Stimulated activated CD4-positive, alpha-beta T cell treated with anti-CD3 and anti-CD28 coated beads, Interleukin-15, amount 100 ng/mL, for 24 hours (primary cell): Measurements from ENCODE around the gene ATRNL1.

Source experiments
- DNase-seq: peaks from one replicate; pipeline ENCODE4 v3.0.0-alpha.2; 2020

Gene ATRNL1

DNA sequence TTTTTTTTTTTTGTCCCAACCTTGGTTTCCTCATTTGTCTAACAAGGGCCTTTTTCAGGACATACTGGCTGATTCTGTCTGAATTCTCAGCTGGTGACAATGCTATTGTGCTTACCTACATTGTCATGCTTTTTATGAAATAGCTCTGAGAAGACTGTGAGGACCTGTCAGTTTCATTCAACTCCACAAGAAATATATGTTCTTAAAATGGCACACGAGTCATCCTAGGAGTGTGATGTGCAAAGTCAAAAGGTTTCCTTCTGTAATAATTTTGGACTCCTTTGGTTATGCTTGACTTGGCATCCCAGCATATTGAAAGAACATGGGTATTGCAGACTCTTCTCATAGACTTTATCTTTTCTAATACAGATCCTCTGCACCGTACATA lies 863.8 kb downstream of the ATRNL1 start:
- no peak for DNase-seq

- no peak for DNase-seq
These were observed 864.7 kb downstream of the ATRNL1 start for GRCh38 chr10:115957786-115958442.

DNA sequence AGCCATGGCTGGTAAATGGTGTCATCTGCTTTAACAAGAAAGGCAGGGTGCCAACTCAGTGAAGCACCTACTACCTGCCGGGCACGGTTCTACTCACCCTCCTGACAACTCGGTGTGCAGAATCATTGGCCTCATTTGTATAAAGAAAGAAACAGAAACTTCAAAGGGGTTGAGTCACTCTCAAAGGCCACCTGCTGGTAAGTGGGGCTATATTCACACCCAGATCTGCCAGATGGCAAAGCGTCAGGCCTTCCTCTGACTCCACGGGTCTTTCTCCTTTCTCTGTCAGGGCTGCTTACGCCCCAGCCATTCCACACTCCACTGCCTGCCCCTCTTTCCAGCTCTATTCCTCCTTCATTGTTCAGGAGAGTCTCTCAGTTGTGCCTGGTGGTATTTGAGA lies 870.7 kb downstream of the ATRNL1 start:
- DNase-seq = no peak

DNA sequence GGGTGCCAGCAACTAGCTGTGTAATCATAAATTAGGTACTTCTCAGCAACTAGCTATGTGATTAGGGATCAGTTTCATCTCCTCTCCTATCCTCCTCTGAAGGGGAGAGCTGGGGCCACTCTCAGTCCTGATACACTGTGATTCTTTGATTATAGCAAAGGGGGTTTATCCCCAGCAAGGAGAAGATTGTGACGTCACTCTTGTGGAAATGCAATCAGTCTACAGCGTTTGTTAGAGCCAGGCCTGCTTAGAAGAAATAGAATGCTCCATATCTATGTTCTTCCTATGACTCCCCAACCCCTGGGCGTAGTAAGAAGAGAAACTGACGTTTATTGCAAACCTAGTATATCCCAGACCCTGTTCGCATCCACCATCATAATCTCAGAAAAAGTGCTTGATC lies 871.7 kb downstream of the ATRNL1 start:
- DNase-seq = no peak

DNA sequence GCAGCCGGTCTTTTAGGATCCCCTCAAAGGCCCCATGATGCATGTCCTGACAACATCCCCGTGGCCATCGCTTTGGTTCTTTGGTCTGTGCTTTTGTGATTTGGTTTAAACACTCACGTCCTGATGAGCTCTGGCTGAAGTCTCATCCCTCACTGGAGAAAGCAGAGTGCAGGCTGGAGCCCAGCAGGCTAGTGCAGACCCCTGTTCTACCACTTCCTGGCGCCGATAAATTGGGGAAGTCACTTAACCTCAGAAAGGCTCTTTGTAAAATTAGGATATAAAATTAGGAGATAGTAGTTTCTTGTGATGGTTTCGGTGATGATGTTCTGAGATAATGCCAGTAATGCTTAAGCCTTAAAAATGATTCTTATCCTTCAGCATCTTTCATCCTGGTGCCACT lies 872.2 kb downstream of the ATRNL1 start:
- no peak for DNase-seq

- no peak for DNase-seq
These were observed 875.1 kb downstream of the ATRNL1 start for GRCh38 chr10:115968236-115968635.

DNA sequence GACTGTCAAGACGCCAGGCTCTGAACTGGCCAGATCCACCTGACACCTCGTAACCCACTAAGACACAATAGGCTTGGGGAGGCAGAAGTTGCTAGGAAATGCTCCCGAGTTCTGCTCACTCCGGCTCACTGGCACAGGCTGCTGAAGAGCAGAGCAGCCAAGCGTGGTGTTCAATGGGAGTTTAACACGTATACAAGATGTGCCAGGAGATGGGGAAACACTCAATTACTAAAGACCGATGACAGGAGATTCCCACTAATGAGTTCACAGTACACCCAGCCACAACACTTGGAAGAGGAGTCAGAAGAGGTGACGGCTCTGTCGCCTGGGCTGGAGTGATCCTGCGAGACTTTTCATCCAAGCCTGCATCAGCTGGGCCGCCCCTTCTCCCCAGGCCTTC lies 876.4 kb downstream of the ATRNL1 start:
- no peak for DNase-seq

DNA sequence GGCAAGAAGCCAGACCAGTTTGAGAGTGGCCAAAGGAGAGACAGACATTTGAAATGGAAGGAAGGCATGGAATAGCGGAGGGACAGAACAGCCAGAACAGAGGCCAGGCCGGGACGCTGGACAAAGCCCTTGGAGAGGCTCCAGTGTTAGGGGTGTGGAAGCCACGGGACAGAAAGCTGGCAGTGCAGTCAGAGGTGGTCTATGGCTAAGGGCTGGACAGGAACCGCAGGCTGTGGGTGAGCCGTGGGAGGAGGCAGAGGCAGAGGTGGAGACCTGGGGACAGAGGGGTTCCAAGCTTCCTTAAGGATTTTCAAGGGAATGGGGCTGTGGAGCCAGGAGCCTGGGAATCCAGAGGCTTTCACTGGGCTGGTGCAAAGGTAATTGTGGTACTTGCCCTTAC lies 878.8 kb downstream of the ATRNL1 start:
- DNase-seq = no peak

DNA sequence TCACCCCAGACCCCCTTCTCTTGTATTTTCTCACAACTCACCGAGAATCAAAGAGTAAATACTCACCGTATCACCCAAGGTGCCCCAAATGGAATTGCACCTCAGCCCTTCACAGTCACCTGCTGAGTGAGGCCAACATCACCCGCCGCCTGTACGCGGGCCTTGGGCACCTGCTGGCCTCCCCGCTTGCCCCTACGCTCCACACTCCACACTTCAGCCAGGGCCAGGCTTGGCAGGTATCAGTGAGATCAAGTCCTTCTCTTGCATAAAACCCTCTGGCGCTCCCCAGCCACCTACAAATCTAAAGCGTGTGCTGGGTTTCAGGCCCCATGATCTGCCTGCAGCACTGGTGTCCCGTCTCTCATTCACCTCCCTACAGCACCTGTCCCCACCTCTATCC lies 879.3 kb downstream of the ATRNL1 start:
- DNase-seq = no peak

DNA sequence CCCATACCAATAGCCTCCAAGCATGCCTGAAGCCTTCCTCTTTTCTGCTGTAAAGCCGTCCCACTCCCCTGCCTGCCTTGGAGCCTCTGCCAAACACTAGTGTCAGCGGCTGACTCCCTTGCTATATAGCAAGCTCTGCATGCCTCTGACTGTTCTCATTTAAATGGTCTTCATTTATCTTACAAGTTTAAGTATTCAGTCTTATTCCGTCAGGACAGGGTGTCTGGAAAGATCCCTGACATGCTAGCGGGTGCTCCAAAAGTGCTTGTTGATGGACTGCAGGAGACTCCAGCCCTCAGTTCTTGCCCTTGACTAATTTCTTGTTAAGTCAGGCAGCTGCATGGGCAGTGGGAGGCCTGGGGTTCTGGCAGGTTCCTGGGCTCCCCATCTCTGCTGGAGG lies 881.2 kb downstream of the ATRNL1 start:
- DNase-seq = no peak

DNA sequence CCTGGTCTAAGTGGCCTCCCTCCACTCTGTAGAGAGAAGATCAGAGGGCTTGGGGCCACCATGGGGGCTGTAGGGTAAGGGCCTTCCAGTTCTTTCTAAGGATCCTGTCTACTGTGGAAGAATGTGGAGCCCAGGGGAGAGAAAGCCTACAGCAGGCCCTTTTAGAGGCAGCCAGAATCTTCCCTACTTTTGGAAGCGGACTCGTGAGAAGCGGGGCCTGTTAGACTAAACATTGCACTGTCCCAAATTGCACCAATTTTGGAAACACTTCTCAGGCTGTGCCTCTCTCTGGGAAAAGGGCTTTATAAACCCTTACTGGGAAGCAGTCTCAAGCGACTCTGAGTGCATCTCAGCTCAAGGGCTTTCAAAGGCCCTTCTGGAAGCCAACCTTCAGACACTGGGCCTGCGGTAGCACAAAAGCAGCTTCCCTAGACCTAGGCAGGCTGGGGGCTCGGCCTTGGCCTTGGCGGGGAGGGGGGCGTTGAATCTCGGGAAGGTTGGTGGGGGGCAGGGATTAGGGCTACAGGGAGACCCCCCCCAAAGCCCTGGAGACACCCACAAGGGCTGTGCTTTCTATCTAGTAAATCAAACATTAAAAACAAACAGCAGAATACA lies 881.8 kb downstream of the ATRNL1 start:
- no peak for DNase-seq

- DNase-seq = no peak
These were observed 882.3 kb downstream of the ATRNL1 start for GRCh38 chr10:115975506-115975905.

DNA sequence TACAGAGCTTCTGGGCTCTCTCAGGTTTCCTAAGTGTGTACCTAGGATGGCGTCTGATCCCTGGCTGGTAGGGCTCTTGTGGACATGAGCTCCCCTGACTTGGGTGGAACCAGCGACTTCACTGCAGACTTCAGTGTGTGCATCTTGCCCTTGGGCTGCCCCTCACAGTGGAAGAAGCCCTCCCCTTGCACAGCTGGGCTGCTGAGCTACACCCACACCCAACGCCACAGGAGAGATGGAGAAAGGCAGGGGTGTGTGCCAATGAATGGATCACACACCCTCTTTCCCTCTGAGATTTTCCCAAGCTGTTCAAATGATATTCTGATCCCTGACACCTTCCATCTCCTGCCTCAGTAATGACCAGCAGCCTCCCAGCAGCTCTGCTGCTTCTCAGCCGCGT lies 883.2 kb downstream of the ATRNL1 start:
- DNase-seq = no peak

DNA sequence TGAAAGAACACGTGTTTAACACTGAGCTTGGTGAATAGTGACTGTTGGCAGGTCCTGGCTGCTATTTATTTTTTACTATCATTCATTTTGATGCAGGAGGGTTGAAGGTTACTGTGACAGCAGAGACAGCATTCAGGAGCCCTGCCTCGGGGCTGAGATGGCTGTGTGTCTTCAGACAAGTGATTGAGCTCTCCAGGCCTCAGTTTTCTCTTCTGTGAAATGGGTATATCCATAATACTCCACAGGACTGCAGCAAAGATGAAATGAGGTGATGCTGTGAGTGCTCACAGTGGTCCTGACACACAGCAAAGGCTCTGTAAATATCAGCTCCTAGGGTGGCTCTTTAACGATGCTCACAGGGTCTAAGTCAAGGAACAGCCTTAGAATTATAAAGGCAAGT lies 884.7 kb downstream of the ATRNL1 start:
- DNase-seq = no peak

GRCh38 chr10:115979576-115979975 lies 886.4 kb downstream of the ATRNL1 start:
- no peak for DNase-seq

DNA sequence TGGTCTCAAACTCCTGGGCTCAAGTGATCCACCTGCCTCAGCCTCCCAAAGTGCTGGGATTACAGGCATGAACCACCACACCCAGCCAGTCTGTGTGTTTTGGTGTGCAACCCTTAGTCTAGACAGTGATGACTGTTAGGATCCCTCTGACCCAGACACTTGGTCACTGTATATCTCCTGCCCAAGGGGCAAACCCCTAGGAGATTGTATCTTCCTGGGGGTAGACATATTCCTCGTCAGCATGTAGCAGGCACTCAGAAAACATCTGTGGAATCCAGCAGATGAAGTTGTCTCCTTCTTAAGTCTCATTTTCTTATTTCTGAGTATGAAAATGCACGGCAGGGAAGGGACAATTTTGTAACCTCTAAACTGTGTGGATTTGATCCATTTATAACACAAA lies 887.3 kb downstream of the ATRNL1 start:
- no peak for DNase-seq

GRCh38 chr10:115981081-115981480 lies 887.9 kb downstream of the ATRNL1 start:
- DNase-seq = no peak

DNA sequence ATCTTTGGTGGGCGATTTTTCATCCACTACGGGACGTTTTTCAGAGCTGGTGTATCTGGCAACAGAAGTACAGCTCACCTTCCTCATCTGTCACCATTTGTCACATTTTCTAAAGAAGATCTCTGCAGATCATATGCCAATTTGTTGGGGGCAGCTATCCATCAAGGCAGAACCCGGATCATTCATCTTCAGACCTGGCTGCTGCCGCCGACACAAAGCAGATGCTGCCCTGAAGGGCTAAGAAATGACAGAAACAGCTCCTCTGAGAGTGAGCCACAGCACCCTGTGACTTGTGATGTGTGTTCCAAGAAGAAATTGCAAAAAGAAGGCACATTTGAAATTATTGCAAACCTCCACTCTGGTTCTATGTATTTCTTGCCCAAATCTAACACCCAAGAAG lies 888.9 kb downstream of the ATRNL1 start:
- no peak for DNase-seq

DNA sequence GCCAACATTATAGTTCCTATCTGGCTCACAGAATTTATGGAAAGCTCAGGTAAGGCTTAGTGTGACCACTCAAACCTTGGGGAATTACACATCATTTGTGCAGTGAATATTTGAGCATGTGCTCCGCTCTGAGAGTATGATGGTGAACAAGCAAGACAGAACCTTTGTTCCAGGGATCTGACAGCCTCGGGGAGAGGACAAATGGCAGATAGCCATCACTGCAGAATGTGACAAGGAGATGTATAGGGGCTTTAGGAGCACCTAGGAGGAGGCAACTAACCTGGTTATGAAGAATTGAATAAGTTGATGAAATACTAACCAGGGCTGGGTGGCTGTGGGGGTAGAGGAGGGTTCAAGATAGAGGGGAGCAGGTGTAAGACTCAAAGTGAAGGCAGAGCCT lies 889.4 kb downstream of the ATRNL1 start:
- DNase-seq = no peak

DNA sequence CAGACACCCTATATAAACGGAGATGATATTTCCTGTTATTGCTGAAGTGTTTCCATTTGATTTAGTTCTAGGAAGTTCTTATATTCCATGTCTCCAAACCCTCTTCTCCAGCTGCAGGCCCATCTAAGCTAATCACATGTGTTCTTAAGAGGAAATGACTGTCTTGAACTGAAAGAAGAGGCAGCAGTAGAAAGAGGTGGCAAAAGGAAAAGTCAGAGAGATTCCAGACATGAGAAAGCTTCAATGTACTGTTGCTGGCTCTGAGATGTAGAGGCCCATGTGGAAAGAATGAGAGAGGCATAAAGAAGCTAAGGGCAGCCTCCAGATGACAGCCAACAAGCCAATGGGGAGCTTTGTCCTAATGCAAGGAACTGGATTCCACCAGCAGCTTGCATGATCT lies 892.6 kb downstream of the ATRNL1 start:
- no peak for DNase-seq

- no peak for DNase-seq
These were observed 895.2 kb downstream of the ATRNL1 start for GRCh38 chr10:115988380-115988779.

DNA sequence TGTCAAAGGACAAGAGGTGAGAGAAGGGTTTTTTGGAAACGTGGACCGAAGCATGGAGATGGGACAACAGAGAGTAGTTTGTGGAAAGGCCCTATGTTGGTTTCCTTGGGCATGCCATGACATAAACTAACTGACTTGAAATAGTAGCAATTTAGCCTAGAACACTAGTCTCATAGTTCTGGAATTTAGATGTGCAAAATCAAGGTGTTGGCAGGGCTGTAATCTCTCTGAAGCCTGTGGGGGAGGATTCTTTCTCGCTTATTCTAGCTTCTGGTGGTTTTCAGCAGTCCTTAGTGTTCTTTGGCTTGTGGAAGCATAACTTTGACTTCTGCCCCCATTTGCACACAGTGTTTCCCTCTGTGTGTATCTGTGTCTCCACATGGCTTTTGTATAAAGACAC lies 896.5 kb downstream of the ATRNL1 start:
- DNase-seq = no peak

- no peak for DNase-seq
These were observed 899.2 kb downstream of the ATRNL1 start for GRCh38 chr10:115992236-115992986.

- no peak for DNase-seq
These were observed 902.9 kb downstream of the ATRNL1 start for GRCh38 chr10:115996031-115996430.

DNA sequence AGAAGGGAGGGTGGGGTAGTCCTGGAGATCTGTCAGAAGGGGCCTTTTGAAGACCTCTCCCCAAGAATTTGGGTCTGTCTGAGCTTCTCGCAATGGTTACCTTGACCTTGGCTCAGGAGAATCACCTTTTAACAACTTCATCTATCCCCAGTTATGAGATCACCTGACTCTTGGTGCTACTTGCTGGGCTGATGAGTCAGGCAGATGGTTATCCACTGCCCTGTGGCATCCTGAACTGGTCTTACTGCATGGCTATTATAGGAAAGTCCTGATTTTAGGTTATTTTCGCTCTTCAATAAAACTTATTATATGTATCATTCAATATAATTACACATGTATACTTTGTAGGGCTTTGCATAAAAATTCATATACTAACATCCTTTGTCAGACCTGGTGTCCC lies 905.1 kb downstream of the ATRNL1 start:
- no peak for DNase-seq
